Occipital lobe (tissue), 2 donors: ENCODE data around the gene SLC17A4. TPM values are rescaled to one million over a fixed set of nuclear protein-coding genes. Genes with fewer than 3 reads are reported as not detected.

Experiments
- DNase-seq: peaks from one replicate; lab custom pipeline; 2025; lab: John Stamatoyannopoulos, UW
- total RNA-seq: library from RNA; depleted of rRNA; stranded (reverse); fragments of >200 nt; gene quantifications from one replicate; pipeline ENCODE4 v1.2.3, GENCODE V29; 2014

SLC17A4 gene, protein sequence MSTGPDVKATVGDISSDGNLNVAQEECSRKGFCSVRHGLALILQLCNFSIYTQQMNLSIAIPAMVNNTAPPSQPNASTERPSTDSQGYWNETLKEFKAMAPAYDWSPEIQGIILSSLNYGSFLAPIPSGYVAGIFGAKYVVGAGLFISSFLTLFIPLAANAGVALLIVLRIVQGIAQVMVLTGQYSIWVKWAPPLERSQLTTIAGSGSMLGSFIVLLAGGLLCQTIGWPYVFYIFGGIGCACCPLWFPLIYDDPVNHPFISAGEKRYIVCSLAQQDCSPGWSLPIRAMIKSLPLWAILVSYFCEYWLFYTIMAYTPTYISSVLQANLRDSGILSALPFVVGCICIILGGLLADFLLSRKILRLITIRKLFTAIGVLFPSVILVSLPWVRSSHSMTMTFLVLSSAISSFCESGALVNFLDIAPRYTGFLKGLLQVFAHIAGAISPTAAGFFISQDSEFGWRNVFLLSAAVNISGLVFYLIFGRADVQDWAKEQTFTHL
- not detected for total RNA-seq

- DNase-seq, result no peak
These were observed at the start of gene SLC17A4 for GRCh38 chr6:25754535-25754934. SLC17A4 (plus strand) TSS chr6:25754742; CDS start chr6:25761963, 7,221 bp downstream.

DNA sequence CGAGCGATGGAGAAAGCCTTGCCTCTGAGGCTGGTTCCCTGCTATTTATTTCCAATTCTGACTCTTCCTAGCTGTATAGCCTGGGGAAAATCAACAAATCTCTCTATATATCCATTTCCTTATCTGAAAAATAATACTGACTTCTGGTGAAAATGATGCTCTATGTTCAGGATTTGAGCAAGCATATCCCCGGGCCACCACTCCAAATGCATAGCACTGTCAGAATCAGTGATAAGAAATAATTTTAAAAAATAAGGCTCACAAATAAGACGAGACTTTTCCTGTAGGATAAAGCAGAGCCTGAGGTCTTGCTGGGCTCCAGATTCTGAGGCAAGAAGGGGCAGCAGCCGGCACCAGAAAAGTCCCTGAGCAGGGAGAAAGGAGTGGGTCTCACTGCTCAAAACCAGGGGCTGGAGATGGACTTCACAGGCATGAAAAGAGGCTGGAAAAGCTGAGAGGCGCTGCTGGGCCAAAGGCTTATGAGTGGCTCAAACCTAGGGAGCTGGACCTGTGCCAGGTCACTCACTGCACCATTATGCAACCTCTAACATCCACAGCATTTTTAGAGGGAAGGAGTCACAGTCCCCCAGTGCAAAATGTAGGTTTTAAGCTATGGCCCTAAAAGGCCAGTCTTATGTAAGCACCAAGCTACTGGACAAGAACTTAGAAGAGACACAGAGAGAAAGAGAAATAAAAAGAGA lies 48.1 kb upstream of the SLC17A4 start:
- DNase-seq, result no peak

GRCh38 chr6:25709761-25710160 lies 44.8 kb upstream of the SLC17A4 start:
- no peak for DNase-seq

- no peak for DNase-seq
These were observed 44.3 kb upstream of the SLC17A4 start for GRCh38 chr6:25710287-25710686.

DNA sequence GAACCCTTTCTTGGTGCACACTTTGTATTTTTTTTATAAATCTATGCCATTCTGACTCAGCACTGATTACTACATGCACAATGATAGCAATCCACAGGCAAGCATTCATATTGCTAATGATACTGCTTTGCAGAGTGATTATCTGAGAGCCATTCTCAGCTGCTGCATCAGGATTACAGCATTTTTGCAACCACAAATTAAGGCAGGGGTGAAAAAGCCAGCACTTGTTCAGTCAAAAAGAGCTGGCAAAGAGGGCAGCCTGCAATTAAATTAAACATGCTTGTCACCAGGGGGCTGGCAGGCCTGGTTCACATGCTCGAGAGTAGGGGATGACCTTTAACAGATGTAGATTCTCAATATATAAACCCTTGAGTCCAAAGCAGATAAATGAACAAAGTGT lies 40.7 kb upstream of the SLC17A4 start:
- DNase-seq, result no peak

DNA sequence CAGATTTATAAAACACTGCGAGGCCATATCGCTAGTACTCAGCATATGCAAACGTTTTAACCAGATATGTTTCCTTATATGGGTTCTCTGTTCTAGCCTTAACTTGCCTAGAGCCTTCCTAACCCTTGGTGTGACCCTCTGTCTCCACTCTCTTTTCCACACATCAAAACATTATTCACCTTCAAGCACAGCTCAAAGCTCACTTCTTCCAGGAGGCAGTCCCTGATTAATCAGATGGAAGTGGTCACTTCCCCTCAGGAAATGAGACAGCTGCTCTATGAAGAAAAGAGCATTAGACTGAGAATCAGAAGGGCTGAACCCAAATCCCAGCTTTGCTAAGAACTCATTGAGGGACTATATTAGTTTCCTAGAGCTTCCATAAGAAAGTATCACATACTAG lies 39.8 kb upstream of the SLC17A4 start:
- no peak for DNase-seq

DNA sequence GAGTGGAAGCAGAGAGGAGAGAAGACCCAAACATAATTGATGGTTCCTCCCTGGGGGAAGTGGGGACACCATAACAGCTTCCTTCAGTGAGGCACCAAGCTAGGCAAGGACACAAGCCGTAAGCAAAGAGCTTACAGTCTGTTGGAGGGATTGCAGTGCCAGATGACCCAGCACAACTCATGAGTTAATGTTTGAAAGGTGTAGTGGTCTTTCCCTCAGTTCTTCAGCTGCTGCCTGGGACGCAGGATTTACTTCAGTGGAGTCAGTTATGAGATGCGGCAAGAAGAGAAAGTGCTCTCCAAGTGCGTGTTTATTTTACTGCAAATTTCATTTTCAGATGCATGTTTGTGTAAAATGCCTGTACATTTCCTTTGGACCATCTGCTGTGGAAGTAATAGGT lies 38.7 kb upstream of the SLC17A4 start:
- DNase-seq, result no peak

GRCh38 chr6:25717866-25718740 lies 36.4 kb upstream of the SLC17A4 start:
- DNase-seq, result no peak

DNA sequence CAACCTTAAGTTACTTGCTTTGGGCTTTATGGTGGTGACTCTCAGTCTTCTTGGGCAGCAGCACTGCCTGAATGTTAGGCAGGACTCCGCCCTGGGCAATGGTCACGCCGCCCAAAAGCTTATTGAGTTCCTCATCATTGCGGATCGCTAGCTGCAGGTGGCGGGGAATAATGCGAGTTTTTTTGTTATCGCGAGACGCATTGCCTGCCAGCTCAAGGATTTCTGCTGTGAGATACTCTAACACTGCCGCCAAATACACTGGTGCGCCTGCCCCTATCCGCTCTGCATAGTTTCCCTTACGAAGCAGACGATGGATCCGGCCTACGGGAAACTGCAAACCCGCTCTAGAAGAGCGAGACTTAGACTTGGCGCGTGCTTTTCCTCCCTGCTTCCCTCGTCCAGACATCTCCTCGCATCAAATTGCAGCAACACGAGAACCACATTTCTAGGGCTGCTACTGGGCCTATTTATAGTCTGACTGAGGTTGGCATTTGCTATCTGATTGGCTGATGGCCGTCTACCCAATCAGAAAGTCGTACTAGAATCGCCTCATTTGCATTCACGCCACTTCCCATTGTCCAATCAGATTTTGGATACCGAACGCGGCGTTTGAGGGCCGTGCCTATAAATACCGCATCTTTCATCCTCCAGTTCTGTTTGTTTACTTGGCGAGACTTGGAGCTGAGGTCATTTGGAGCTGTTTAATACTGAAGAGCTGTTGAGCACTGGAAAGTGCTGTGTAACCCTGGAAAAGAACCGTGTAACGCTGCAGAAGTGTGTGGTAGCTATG lies 28.2 kb upstream of the SLC17A4 start:
- DNase-seq, result no peak

DNA sequence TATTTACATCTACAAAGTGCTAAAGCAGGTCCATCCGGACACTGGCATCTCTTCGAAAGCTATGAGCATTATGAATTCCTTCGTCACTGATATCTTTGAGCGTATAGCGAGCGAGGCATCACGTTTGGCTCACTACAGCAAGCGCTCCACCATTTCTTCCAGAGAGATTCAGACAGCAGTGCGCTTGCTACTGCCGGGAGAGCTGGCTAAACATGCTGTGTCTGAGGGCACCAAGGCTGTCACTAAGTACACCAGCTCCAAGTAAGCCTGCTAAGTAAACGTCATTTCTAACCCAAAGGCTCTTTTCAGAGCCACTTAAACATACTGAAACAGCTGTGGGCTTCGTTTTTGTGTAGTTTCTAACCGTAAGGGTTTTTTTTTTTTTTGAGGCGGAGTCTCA lies 27.5 kb upstream of the SLC17A4 start:
- no peak for DNase-seq

DNA sequence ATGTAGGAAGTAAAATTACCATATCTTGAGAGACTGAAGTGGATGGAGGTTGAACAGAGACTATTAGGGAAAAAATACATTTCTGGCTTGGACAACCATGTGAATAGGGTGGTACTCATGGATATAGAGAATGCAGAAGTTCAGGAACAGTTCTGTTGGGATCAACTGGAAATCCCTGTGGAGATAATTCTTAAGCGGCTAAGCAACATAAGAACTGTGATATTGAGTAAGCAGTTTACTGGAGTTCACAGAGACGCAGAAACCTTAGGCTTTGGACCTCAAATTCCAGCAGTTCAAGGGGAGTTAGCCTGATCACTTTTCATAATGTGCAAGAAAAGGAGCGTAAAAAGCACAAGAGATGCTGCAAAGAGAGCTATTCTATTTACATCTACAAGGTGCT lies 23.6 kb upstream of the SLC17A4 start:
- no peak for DNase-seq

DNA sequence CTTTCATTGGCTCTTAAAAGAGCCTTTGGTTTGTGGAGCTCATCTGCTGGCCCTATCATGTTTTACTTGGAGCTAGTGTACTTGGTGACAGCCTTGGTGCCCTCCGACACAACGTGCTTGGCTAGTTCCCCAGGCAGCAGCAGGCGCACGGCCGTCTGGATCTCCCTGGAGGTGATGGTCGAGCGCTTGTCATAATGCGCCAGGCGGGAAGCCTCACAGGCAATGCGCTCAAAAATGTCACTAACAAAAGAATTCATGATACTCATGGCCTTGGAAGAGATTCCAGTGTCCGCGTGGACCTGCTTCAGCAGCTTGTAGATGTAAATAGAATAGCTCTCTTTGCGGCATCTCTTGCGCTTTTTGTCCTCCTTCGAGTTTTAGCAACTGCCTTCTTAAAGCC lies 22.8 kb upstream of the SLC17A4 start:
- DNase-seq, result no peak

DNA sequence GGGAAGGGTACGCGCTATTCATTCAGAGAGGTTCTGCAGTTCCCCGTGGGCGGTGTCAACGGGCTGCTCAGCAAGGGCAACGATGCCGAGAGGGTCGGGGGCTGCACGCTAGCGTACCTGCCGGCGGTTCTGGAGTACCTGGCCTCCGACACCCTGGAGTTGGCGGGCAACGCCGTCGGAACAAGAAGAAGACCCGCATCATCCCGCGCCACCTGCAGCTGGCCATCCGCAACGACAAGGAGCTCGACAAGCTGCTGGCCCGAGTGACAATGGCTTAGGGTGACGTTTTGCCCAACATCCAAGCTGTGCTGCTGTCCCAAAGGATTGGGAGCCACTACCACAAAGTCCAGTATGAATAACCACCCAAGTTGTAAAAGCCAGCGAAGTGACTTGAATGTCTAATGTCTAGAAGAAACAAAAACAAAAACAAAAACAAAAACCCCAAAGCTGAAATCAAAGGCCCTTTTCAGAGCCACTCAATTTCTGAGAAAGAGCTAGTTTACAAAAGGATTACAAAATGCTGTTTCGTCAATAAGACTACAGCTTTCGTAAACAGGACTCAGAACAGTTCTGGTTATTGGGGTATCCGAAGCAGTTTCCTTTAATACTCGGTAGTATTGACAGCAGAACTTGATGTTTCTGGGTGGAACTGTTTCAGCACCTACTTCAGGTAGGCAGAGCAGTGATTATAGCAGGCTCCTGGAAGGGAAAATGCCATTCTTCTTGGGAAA lies 21.9 kb upstream of the SLC17A4 start:
- DNase-seq, result no peak

DNA sequence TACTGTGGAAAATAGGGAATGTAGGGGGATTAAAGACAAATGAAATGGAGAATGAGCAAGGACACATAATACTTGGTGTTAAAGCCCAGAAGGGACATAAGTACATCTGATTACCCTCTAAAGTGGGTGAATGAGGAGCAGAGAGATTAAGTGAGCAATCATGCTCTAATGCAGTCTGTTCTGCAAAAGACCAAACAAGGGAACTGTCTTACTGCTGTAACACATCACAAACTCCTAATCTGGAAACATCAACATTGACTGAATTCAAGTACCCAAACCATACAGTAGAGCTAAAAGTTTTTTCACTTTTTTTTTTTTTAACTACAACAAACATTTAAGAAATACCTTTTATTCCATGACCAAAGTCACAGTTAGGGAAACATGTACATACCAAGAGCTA lies 19.3 kb upstream of the SLC17A4 start:
- DNase-seq, result no peak

DNA sequence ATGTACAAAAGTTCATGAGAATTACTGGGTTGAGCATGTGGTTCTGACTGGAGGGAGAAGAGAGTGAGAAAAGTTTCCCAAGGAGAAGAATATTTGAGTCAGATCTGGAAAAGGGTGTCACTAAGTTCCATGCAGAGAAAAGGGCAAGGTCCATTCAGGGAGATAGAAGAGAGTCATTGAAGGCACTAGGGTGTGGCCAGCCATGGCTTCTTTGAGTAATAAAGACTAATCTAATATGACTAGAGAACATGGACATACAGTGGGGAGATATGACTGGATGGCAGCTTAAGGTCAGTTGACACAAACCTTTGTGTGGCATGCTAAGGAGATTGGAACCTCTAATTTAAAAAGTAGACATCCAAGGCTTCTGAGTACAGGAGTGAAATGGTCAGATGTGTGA lies 10.7 kb upstream of the SLC17A4 start:
- no peak for DNase-seq

GRCh38 chr6:25745836-25746235 lies 8.7 kb upstream of the SLC17A4 start:
- no peak for DNase-seq

DNA sequence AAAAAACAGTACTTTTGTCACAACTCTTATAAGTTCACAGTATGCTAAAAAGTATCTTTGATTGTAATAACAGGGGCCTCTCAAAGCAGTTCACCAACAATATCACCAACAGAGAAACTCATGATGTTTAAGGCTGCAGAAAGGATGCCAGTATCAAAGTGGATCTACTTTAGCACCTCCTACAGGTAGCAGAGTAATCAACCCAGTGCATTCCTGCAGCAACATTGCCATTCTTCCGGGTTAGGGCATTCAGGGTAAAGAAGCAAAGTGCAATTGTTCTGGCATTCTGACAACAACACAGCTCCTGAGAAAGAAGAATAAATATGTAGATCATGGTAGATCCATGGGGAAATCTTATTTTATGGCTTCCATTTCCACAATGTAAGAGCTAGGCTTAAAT lies 7.6 kb upstream of the SLC17A4 start:
- DNase-seq, result no peak

DNA sequence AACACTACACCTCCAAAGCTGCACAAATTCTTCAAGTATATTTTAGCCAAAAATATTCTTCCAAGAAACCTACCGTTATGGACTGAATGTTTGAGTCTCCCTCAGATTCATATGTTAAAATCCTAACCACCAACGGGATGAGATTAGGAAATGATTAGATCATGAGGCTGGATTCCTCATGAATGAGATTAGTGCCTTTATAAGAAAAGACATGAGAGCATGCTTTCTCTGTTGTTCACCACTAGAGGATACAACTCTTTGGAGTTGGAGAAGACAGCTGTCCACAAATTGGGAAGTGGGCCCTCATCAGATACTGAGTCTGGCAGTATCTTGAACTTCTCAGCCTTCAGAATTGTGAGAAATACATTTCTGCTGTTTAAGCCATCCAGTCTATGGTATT lies 7.1 kb upstream of the SLC17A4 start:
- DNase-seq, result no peak

- DNase-seq, result no peak
These were observed 6.5 kb upstream of the SLC17A4 start for GRCh38 chr6:25748049-25748448.
